ENCODE results near the gene PSME3.

DNA sequence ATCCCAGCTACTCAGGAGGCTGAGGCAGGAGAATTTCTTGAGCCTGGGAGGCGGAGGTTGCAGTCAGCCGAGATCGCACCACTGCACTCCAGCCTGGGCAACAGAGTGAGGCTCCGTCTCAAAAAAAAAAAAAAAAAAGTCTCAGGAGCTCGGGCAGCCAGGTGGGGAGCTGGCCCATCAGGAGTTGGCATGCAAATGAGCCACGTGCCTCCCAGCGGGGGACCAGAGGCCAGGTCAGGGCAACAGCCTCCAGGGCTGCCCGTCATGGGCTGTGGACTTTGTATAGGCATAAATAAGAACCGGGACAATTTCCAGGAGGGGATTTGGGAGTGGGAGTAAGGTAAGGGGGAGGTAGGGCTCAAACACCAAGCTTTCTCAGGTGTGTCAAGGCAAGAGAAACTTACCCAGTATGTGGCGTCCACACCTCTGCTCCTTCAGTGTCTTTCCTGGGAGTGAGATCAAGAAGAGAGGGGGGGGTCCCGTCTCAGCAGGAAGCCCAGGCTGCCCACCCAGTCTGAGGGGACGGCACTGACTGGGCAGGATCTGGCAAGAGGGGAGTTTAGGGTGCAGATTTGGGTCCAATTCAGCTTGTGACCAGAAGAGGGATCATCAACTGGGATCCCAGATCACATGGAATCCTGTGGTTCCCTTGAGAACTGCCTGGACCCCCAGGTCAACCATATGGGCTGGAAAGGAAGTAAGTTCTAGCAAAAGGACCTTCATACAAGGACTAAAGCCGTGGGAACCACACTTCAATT, 45.1 kb downstream of the PSME3 start:
- TF ChIP-seq FOXM1 (IDR thresholded peaks at IDR 0.05; ENCODE audit: borderline replicate concordance, low read depth) (no peak), YY1 (IDR thresholded peaks at IDR 0.05; ENCODE audit: low read depth) (no peak), TEAD4 (IDR thresholded peaks at IDR 0.05) (peak; percentile 53; the same call in 1 of the 2 replicates), RAD21 (IDR thresholded peaks at IDR 0.05; ENCODE audit: low read depth) (no peak), TAF1 (IDR thresholded peaks at IDR 0.05; ENCODE audit: low read depth) (no peak), EGR1 (IDR thresholded peaks at IDR 0.05) (no peak)
- TF ChIP-seq, protein P1, sequence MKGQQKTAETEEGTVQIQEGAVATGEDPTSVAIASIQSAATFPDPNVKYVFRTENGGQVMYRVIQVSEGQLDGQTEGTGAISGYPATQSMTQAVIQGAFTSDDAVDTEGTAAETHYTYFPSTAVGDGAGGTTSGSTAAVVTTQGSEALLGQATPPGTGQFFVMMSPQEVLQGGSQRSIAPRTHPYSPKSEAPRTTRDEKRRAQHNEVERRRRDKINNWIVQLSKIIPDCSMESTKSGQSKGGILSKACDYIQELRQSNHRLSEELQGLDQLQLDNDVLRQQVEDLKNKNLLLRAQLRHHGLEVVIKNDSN (IDR thresholded peaks at IDR 0.05), result peak; percentile 89
- TF ChIP-seq, protein P2, sequence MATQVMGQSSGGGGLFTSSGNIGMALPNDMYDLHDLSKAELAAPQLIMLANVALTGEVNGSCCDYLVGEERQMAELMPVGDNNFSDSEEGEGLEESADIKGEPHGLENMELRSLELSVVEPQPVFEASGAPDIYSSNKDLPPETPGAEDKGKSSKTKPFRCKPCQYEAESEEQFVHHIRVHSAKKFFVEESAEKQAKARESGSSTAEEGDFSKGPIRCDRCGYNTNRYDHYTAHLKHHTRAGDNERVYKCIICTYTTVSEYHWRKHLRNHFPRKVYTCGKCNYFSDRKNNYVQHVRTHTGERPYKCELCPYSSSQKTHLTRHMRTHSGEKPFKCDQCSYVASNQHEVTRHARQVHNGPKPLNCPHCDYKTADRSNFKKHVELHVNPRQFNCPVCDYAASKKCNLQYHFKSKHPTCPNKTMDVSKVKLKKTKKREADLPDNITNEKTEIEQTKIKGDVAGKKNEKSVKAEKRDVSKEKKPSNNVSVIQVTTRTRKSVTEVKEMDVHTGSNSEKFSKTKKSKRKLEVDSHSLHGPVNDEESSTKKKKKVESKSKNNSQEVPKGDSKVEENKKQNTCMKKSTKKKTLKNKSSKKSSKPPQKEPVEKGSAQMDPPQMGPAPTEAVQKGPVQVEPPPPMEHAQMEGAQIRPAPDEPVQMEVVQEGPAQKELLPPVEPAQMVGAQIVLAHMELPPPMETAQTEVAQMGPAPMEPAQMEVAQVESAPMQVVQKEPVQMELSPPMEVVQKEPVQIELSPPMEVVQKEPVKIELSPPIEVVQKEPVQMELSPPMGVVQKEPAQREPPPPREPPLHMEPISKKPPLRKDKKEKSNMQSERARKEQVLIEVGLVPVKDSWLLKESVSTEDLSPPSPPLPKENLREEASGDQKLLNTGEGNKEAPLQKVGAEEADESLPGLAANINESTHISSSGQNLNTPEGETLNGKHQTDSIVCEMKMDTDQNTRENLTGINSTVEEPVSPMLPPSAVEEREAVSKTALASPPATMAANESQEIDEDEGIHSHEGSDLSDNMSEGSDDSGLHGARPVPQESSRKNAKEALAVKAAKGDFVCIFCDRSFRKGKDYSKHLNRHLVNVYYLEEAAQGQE (IDR thresholded peaks at IDR 0.05; ENCODE audit: low read depth), result no peak
- TF ChIP-seq, protein P3, sequence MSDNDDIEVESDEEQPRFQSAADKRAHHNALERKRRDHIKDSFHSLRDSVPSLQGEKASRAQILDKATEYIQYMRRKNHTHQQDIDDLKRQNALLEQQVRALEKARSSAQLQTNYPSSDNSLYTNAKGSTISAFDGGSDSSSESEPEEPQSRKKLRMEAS (IDR thresholded peaks at IDR 0.05), result peak; percentile 72
